ENCODE data around the gene ADGRL1. TPM values are rescaled to one million over a fixed set of nuclear protein-coding genes. Genes with fewer than 3 reads are reported as not detected.
"Not testable (repeated sequence)": the region's sequence is repeated elsewhere in the genome, so short reads cannot be mapped to it uniquely, and the experiment has no call there.

ADGRL1 gene
- total RNA-seq, 1 experiment from 2014 or later, result 88.6 TPM

DNA sequence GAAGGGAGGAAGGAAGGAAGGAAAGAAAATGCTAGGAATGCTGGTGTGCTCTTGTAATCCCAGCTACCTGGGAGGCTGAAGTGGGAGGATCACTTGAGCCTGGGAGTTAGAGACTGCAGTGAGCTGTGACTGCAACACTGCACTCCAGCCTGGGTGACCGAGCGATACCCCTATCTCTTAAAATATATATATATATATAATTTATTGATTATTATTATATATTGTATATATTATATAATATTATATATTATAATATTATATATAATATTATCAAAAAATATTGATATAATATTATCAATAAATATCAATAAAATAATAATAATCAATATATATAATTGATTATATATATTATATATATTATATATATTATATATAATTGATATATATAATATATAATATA is 8.6 kb upstream of the ADGRL1 start:
- intact Hi-C loops (cut with micrococcal nuclease), result no loop called here
- BruUV-seq (replicated peaks), result no TSS peak
- Histone ChIP-seq H3K4me1 (ENCODE audit: control insufficient read depth in 1 of 2, insufficient read depth in 2 of 2, low read length in 2 of 2) (peaks cover under 1 to 1% of the 10 kb centered on the region in 2 experiments; a peak in 2 of 4 replicates), H3K4me2 (ENCODE audit: low read length) (no peak overlapping the region), H3K79me2 (ENCODE audit: insufficient read depth, low read length) (no peaks in the 10 kb centered on the region), H3K36me3 (ENCODE audit: control insufficient read depth in 1 of 2, insufficient read depth in 2 of 2, low read length in 2 of 2) (no peaks in the 10 kb centered on the region), H3K27ac (ENCODE audit: low read depth, low read length) (no peak overlapping the region), H3K9me2 (ENCODE audit: insufficient read depth) (no peaks in the 10 kb centered on the region), H3K9ac (ENCODE audit: low read length) (no peak overlapping the region), H2AFZ (ENCODE audit: low read depth, low read length, poor library complexity, severe bottlenecking) (no peak overlapping the region), H3K27me3 (ENCODE audit: insufficient read depth, low read length) (no peaks in the 10 kb centered on the region), H3K9me3 (ENCODE audit: control insufficient read depth in 1 of 2, insufficient read depth in 1 of 2, low read depth in 1 of 2, low read length in 2 of 2) (no peaks in the 10 kb centered on the region), H4K20me1 (ENCODE audit: insufficient read depth) (no peaks in the 10 kb centered on the region), H3K4me3 (replicated peaks in 1 of 2; ENCODE audit: low read depth in 1 of 2, low read length in 2 of 2) (no peak overlapping the region)
- DNase-seq (ENCODE audit: low read depth, low spot score) (no peak), ATAC-seq (no peak)
- ChIA-PET RAD21 (ENCODE audit: low non-redundant PET in 1 of 2, low total read pairs in 2 of 2, uncharacterized antibody in 2 of 2, unreplicated experiment in 2 of 2) (no interaction called here), CTCF (no interaction called here), POLR2A (no interaction called here)
- no peak for TF ChIP-seq ZFX (IDR thresholded peaks at IDR 0.05)

DNA sequence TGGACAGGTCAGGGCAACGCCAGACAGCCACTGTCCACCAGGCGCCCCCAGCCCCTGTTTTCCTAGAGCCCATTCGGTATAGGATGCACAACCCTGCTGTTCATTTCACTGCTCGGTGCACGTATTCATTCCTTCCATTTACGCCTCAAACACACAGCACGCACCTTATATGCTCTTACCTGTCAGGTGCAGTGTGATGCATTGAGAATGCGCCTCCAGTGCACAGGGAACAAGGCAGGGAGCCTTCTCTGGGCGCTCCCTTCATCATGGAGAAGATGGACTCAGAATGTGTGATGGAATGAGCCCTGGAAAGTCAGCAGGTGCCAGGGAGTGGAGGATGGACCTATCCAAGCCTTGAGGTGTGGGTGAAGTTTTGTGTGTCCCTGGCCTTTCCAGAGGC is 4.2 kb upstream of the ADGRL1 start:
- RAD21 ChIA-PET (ENCODE audit: low non-redundant PET in 1 of 2, low total read pairs in 2 of 2, uncharacterized antibody in 2 of 2, unreplicated experiment in 2 of 2), result not testable (repeated sequence)

DNA sequence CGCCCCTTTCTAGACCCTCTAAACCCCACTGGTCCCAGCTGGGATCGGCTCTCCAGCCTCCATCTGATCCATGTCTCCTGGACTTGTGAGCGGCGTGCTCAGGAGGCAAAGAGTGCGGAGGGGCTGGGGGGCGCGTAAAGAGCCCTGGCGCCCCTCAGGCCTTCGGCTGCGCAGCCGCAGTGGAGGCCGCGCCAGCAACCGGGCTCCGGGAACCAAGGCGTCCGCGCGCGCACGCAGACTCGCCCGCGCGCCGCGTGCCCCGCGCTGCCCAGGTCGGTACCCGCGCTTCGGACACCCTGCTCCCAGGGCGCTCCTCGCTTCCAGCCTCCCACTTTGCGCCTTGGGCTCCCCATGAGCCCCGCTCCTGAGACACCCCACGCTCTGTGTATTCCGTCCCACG is 3.4 kb upstream of the ADGRL1 start:
- POLR2A ChIA-PET; H3K4me3 ChIP-seq (replicated peaks in 1 of 2; ENCODE audit: low read depth in 1 of 2, low read length in 2 of 2); ATAC-seq: not testable (repeated sequence)

More for the DNA sequence above, 4.2 kb upstream of the ADGRL1 start:
- CTCF ChIA-PET; H2AFZ ChIP-seq (ENCODE audit: low read depth, low read length, poor library complexity, severe bottlenecking); H3K4me2 ChIP-seq (ENCODE audit: low read length); H3K9ac ChIP-seq (ENCODE audit: low read length); H3K4me3 ChIP-seq (replicated peaks in 1 of 2; ENCODE audit: low read depth in 1 of 2, low read length in 2 of 2); ATAC-seq; H3K27ac ChIP-seq (ENCODE audit: low read depth, low read length); H4K20me1 ChIP-seq (ENCODE audit: insufficient read depth); H3K9me2 ChIP-seq (ENCODE audit: insufficient read depth); H3K9me3 ChIP-seq (ENCODE audit: control insufficient read depth in 1 of 2, insufficient read depth in 1 of 2, low read depth in 1 of 2, low read length in 2 of 2); H3K36me3 ChIP-seq (ENCODE audit: control insufficient read depth in 1 of 2, insufficient read depth in 2 of 2, low read length in 2 of 2); H3K79me2 ChIP-seq (ENCODE audit: insufficient read depth, low read length); DNase-seq (ENCODE audit: low read depth, low spot score); intact Hi-C loops (cut with micrococcal nuclease); BruUV-seq (replicated peaks); POLR2A ChIA-PET; H3K27me3 ChIP-seq (ENCODE audit: insufficient read depth, low read length): not testable (repeated sequence)
- H3K4me1 ChIP-seq (ENCODE audit: control insufficient read depth in 1 of 2, insufficient read depth in 2 of 2, low read length in 2 of 2), result peaks cover 0 to 15% of the 10 kb centered on the region in 2 experiments; a peak in 1 of 4 replicates

DNA sequence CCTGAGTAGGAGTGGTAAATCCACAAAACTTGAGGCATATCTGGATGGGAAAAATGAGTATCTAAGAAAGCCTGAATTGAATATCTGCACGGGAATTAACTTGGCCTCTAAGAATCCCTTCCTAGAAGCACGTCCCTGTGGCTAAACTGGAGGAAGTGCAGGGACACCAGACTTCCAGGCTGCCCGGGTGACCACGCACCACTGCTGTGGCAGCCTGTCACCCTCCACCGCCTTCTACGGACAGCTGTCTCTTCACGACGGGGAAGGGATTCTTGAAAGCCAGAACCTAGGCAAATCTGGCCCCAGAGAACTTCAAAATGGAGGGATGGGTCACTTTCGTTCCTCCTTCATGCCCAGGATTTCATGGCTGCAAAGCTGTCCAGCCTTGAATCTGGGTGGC is 2.5 kb upstream of the ADGRL1 start:
- peaks cover 25% of the 10 kb centered on the region for H3K79me2 ChIP-seq (ENCODE audit: insufficient read depth, low read length)
- H3K27ac ChIP-seq (ENCODE audit: low read depth, low read length); ATAC-seq; H3K9ac ChIP-seq (ENCODE audit: low read length); H3K36me3 ChIP-seq (ENCODE audit: control insufficient read depth in 1 of 2, insufficient read depth in 2 of 2, low read length in 2 of 2); CTCF ChIA-PET; H3K4me3 ChIP-seq (replicated peaks in 1 of 2; ENCODE audit: low read depth in 1 of 2, low read length in 2 of 2); BruUV-seq (replicated peaks); DNase-seq (ENCODE audit: low read depth, low spot score); H2AFZ ChIP-seq (ENCODE audit: low read depth, low read length, poor library complexity, severe bottlenecking); intact Hi-C loops (cut with micrococcal nuclease); H3K9me3 ChIP-seq (ENCODE audit: control insufficient read depth in 1 of 2, insufficient read depth in 1 of 2, low read depth in 1 of 2, low read length in 2 of 2); RAD21 ChIA-PET (ENCODE audit: low non-redundant PET in 1 of 2, low total read pairs in 2 of 2, uncharacterized antibody in 2 of 2, unreplicated experiment in 2 of 2); H3K27me3 ChIP-seq (ENCODE audit: insufficient read depth, low read length); H4K20me1 ChIP-seq (ENCODE audit: insufficient read depth); H3K4me2 ChIP-seq (ENCODE audit: low read length); POLR2A ChIA-PET; H3K9me2 ChIP-seq (ENCODE audit: insufficient read depth): not testable (repeated sequence)
- peaks cover 2 to 26% of the 10 kb centered on the region in 2 experiments; a peak in 2 of 4 replicates for H3K4me1 ChIP-seq (ENCODE audit: control insufficient read depth in 1 of 2, insufficient read depth in 2 of 2, low read length in 2 of 2)

More for the DNA sequence above, 3.4 kb upstream of the ADGRL1 start:
- RAD21 ChIA-PET (ENCODE audit: low non-redundant PET in 1 of 2, low total read pairs in 2 of 2, uncharacterized antibody in 2 of 2, unreplicated experiment in 2 of 2); H3K36me3 ChIP-seq (ENCODE audit: control insufficient read depth in 1 of 2, insufficient read depth in 2 of 2, low read length in 2 of 2); H3K27ac ChIP-seq (ENCODE audit: low read depth, low read length); H3K4me2 ChIP-seq (ENCODE audit: low read length); H2AFZ ChIP-seq (ENCODE audit: low read depth, low read length, poor library complexity, severe bottlenecking); CTCF ChIA-PET; intact Hi-C loops (cut with micrococcal nuclease); H3K27me3 ChIP-seq (ENCODE audit: insufficient read depth, low read length); BruUV-seq (replicated peaks); H3K9ac ChIP-seq (ENCODE audit: low read length); H3K9me2 ChIP-seq (ENCODE audit: insufficient read depth); H3K9me3 ChIP-seq (ENCODE audit: control insufficient read depth in 1 of 2, insufficient read depth in 1 of 2, low read depth in 1 of 2, low read length in 2 of 2); DNase-seq (ENCODE audit: low read depth, low spot score); H4K20me1 ChIP-seq (ENCODE audit: insufficient read depth): not testable (repeated sequence)
- H3K79me2 ChIP-seq (ENCODE audit: insufficient read depth, low read length), result peaks cover 16% of the 10 kb centered on the region
- H3K4me1 ChIP-seq (ENCODE audit: control insufficient read depth in 1 of 2, insufficient read depth in 2 of 2, low read length in 2 of 2), result peaks cover 0 to 22% of the 10 kb centered on the region in 2 experiments; a peak in 2 of 4 replicates
